CD4-positive, alpha-beta T cell treated with Interferon gamma for 1 hour (primary cell): ENCODE data around the gene THYN1.
"Not testable (repeated sequence)": the region's sequence is repeated elsewhere in the genome, so short reads cannot be mapped to it uniquely, and the experiment has no call there.

Experiments
- DNase-seq: peaks from one replicate; pipeline ENCODE4 v3.0.0-alpha.2; 2020

THYN1 gene

DNA sequence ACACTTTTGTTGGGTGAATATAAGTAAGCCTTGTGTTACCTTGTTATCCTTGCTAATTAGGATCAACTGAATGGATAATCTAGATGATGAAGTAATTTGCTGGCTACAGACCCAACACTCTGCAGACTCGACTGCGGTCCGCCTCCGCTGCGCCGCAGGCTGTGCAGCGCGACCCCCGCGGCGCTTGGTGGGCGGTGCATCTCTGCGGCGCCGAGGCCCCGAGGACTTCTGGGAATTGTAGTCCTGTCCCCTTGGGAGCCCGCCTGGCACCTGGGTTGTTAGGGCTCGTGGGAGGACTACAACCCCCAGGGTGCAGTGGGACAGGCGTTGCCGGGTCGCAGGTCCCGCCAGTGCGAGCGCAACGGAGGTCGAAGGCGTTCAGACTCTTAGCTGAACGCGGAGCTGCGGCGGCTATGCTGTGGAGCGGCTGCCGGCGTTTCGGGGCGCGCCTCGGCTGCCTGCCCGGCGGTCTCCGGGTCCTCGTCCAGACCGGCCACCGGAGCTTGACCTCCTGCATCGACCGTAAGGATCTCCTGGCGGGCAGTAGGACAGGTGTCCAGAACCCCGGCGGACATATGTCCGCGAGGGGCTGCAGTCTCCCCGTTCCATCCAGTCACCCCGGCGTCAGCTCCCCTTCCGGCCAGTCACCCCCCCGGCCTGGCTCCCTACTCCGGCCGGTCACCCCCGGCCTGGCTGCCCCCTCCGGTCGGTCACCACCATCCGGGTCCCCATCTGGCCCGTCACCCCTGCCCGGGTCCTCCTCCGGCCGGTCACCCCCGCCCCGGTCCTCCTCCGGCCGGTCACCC lies at the start of gene THYN1, which contains the start of gene ACAD8:
Gene THYN1 (minus strand): TSS at position 165 of the 806 bp plus-strand sequence. CDS start 470 bp downstream, outside the sequence.
Gene ACAD8 (plus strand): TSS at position 381 of the 806 bp plus-strand sequence. CDS start 33 bp downstream, at position 414.
- peak; percentile 96 for DNase-seq

DNA sequence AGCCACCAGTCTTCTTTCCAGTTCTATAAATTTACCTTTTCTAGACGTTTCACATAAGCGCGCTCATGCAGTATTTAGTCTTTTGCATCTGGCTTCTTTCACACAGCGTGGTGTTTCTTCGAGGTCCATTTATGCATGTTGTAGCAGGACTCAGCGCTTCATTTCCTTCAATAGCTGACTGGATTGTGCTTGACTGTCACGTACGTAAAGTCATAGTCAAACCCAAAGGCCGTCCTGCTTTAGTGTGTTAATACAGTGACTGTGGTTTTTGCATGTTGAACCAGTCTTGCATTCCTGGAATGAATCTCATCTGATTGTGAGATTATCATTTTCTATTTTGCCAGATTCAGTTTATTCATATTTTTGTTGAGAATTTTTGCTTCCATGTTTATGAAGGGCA lies 41.5 kb upstream of the THYN1 start:
- DNase-seq: no peak

DNA sequence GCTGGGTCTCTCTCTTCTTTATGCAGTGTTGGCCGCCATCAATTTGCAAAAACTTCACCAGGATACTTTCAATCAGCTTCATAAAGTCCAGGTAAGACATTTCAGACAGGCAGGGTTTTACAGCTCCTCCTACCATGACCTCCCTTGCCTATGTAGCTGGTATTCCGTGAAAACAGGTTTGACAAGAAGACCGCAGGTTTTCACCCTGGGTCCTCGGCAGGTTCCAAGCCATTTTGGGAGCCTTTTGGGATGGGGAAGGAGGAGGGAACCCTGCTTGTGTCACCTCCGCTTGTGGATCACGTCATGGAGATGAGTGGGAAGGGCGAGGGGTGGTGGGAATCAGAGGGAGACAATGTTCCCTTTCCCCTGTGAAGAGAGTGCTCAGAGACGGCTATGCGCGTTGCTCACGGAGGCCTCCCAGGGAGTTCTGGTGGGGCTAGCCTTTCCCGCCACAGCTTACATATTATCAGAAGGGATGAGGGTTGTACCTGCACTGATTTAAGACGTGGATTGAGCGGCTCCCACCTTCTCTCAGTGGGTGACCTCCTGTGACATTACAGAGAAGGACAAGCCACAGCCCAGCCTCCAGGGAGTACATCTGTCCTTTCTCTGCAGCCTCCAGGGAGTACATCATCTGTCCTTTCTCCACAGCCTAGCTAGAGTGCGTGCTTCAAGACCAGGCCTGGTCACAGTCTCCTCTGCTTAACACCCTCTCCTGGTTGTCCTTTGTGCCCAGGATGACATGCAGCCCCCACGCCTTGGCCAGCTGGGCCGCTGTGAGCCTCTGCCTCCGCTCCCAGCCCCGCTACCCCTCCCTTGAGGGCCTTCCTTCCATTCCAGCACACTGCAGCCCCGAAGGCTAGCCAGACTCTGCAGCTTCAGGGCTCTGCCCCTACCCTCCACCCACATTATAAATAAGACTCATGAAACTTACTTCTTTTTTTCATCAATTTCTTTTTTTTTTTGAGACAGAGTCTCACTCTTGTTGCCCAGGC lies 40.3 kb upstream of the THYN1 start:
- no peak for DNase-seq

DNA sequence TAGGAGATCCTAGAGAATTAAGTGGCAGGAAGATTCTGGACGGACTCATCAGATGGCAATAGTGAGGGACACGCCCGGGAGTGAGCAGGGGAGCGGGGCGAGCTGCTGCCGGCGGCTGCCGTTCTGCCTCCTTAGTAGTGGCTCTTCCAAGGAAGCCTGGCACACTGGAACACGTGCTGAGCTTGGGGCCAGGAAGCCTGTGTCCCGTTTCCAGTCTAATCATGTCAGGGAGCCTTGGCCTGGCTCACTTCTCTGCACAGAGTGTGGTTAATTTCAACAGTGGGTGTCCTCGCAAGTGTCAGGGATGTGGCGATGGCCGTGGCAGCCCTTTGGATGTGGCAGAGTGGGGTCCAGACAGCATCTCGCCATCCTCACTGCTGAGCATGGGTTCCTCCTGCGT lies 39.5 kb upstream of the THYN1 start:
- no peak for DNase-seq

DNA sequence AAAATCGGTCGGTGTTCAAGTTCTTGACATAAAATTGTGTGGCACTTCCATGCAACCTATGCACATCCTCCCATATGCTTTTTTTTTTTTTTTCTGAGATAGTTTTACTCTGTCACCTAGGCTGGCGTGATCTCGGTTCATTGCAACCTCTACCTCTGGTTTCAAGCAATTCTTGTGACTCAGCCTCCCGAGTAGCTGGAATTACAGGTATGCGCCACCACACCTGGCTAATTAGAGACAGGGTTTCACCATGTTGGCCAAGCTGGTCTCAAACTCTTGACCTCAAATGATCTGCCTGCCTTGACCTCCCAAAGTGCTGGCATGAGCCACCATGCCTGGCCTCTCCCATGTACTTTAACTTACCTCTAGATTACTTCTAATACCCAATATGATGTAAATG lies 38.0 kb upstream of the THYN1 start:
- DNase-seq: no peak

DNA sequence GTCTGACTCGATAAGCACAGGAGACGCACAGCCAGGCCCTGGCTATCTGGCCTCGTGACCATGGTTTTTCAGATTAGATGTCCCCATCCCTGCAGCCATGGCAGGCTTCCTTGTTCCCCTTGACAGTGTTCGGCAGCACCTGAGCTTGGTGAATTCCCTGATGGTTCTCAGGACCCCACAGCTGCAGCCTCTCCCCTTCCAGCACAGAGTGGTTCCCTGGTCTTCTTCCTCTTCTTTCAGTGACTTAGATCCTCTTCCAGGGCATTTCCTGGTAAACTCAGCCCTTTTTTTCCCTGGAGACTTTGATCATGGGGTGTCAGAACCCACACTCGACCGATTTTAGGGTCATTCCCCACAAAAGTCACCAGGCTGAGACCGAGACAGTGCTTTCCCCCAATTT lies 37.5 kb upstream of the THYN1 start:
- no peak for DNase-seq

DNA sequence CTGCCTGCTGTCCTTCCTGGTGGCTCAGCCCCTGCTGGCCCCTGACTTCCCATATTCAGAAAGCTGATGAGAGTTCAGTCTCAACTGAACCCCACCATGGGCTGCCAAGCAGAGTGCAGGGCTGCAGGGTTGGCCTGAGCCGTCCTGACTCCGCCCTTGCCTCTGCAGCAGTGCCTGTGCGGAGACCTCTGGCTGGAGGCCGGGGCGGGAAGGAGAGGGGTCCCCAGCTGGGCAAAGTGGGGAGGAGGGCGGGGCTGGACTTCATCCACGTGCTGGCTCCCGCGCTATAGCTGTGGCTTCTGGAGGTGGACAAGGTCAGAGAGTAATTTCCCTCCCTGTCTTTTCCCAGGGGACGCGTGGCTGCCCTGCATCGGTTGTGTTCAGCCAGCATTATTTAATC lies 36.6 kb upstream of the THYN1 start:
- DNase-seq: no peak

DNA sequence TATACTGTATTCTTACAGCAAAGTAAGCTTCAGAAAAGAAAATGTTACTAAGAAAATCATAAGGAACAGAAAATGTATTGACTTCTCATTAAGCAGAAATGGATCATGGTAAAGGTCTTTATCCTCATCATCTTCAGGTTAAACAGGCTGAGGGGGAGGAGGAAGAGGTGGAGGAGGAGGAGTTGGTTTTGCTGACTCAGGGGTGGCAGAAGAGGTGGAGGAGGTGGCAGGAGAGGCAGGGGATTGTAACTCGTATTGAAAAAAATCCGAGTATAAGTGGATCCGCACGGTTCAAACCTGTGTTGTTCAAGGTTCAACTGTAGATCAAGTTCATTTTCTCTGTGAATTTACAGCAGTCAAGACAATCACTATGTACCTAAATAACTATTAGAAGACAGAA lies 36.0 kb upstream of the THYN1 start:
- no peak for DNase-seq

DNA sequence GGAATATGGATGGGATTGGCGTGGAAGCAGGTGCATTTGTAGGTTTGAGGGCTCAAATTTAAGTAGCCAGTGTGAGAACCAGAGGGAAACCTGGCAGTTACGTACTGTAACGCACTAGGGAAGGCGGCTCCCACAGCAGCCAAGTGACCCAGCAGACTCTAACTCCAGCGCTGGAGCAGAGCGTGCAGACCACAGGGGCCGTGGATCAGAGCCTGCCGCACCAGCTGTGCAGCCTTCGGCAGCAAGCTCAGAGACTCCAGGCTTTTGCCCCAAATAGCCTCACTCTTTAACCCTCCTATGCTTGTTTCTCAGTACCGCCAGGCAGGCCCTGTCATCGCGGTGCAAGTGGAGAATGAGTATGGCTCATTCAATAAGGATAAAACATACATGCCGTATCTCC lies 35.3 kb upstream of the THYN1 start:
- no peak for DNase-seq

DNA sequence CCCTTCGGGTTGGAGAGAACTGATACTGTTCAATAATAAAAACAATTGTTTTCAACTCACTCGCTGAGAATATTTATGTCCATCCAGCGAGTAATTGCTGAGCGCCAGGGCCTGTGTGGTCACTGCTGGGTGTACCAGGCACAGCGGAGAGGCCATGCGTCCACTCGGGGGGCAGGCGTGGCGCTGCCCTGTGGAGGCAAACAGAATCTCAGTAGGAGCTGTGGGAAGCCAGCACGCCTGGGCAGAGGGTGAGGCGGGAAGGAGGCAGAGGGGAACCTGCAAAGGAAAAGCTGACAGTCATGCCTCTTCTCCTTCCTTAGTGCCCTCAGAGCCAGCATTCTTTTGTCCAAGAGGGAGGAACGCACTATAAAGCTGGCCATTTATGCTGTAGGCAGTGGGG lies 34.4 kb upstream of the THYN1 start:
- no peak for DNase-seq

DNA sequence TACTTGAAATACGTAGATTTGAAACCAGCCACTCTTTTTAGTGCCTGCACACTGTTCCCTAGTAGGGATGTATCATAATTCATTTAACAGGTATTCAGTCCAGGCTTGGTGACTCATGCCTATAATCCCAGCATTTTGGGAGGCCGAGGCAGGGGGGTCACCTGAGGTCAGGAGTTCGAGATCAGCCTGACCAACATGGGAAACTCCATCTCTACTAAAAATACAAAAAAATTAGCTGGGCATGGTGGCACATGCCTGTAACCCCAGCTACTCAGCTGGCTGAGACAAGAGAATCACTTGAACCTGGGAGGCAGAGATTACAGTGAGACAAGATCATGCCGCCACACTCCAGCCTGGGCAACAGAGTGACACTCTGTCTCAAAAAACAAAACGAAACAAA lies 31.2 kb upstream of the THYN1 start:
- DNase-seq: not testable (repeated sequence)

DNA sequence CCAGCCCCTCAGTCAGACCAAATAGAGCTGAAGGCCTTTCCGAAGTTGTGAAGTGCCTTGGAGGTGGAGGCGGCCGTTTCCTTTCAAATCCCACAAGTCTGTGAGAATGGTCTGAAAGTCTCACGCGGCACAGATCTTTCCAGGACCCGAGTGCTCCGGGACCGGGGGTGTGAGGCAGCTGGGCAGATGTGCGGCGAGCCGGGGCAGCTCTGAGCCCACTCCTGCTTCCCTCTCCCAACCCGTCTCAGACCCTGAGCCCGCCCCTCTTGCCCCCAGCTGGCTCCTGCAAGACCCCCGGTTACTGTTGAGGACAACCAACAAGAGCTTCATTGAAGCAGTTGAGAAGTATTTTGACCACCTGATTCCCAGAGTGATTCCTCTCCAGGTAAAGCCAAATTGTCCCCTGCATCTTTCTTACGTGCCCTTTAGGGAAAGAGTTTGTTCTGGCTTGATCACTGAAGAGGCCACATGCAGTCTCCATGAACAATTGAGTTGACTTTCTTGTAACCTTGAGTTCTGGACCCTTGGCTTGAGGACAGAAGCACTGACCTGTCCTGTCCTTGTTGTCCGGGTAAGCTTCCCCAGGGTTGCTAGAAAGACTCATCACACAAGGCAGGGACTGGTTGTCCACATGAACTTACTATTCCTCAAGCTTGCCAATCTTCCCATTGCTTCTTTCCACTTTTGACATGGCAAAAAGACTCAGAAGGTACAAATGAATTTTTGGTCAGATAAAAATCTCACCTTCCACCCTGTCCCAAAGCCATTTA lies 30.5 kb upstream of the THYN1 start:
- no peak for DNase-seq

DNA sequence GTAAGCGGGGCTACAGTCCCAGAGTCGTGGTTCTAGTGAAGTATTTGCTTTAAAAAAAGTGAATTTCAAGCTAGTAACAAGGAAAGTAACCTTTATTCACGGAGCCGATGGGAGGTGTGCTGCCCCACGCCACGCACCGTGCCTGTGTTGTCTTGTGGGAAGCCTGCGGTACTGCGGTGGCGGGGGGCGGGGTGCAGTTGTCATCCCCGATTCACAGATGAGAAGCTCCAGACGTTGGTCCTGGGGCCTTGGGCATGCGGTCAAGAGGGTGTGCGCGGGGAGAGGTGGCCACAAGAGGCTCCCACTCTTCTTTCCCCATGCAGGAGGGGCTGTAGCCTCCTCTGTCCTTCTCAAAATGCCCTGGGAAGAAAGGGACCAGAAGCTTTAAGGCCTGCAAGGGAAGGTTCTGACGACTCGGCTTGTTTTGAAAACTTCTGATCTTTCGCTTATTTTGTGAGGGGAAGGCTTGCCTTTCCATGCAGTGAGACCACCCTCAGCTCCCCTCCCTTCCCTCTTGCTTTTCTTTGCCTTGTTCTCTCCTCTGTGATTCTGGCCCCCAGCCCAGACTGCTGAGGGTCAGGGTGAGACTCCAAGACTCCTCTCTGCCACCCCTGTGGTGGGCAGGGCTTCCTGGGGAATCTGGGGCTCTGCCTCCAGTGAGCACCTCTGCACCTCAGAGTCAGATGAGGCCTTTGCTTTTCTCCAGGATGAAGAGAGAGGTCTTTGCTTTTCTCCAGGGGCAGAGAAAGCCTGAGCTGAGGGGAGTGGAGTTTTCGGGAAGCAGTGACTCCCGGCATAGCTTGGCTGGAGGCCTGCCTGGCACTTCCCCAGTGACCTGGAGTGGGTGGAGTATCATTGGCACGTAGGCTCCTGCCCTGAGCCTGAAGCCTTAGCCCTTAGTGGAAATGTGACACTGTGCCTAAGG lies 29.2 kb upstream of the THYN1 start:
- no peak for DNase-seq

DNA sequence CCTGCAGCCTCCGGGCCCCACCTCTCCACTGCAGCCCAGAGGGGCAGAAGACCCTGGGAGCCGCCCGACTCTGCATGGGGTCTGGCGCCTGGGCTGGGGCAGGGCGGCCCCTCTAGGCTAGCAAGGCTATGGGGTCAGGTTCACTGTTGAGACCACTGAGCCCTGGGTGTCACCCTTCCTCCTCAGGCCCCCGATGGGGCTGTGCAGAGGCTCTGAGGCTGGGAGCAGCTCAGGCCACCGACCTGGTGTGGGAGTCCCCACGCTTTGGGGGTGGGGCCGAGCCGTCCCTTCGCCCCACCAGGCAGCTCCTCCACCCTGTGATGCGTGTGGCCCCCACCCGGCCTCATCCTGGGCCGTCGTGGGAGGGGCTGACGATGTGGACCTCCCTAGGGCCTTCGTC lies 28.5 kb upstream of the THYN1 start:
- DNase-seq: not testable (repeated sequence)

DNA sequence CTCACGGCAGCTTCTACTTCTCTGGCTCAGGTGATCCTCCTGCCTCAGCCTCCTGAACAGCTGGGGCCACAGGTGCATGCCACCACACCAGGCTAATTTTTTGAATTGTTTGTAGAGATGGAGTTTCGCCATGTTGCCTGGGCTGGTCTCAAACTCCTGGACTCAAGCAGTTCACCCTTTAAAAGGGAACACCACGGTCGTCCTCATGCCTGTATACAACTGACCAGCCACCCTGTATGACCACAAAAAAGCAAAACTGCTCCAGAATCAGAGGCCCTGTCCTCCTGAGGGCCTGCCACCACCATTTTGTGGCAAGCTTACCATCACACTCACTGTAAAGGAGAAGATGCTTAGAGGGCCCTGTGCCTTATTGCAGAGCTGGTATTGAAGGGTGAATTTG lies 25.2 kb upstream of the THYN1 start:
- no peak for DNase-seq

DNA sequence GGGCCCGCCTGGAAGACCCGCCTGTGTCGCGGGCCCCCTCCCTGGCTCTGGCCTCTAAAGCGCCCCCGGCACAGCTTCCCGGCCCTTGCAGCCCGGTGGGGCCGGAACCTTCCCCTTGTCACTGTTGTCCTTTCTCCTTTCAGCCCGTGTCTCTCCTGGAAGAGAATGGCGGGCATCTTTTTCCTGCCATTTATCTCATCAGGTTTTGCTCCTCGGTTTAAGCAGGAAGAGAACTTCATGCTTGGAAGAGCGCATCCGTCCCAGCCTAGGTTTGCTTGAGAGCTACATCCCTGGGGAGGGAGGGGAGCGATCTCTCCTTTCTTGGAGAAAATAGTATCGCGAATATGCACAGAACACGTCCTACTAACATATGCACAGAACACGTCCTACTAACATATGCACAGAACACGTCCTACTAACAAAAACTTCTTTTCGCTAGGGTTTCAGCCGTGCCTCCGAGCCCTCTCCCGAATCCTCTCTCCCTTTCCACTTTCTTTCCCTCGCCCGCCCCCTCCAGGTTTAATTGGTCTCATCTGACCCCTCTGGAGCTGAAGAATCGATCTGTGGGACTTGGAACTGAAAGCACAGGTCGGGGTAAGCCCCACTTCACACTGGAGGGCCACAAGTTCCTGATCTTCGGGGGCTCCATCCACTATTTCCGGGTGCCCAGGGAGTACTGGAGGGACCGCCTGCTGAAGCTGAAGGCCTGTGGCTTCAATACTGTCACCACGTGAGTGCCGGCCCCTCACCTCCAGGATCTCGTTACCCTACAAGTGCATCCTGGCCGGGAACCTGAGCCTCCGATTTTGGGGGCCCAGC lies 24.2 kb upstream of the THYN1 start:
- DNase-seq: no peak

DNA sequence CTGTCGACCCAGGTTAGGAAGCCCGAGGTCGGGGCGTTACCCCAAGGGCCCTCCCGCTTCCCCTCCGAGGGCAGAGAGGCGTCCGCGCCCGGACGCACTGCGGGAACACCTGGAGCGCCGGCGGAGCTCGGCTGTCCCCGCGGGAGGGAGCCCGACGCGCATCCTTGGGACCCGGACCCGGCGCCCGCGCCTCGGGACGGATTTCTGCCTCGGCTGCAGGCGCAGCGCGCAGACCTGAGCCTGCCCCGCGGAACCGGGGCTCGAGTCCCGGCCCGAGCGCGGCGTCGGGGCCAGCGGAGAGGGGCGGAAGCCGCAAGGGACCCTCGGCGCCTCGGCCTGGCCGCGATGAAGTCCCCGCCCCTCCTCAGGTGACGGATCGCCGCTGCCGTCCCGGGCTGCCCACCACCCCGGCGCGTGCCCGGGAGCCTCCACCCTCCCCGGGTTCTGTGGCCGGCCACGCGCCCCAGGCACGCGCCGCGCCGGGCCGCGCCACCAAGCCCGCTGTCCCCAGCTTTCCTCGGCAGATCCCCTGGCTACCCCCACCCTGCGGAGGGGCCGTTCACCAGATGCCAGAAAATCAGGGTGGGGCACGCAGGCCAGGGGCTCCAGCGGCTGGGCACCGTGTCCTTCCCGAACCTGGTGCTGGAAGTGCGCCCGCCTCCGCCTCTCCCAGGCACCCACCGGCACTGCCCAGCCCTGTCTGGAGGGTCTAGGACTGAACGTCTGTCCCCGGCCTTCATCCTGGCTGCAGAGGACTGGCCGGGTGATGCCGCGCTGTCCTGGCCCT lies 23.4 kb upstream of the THYN1 start:
- no peak for DNase-seq

DNA sequence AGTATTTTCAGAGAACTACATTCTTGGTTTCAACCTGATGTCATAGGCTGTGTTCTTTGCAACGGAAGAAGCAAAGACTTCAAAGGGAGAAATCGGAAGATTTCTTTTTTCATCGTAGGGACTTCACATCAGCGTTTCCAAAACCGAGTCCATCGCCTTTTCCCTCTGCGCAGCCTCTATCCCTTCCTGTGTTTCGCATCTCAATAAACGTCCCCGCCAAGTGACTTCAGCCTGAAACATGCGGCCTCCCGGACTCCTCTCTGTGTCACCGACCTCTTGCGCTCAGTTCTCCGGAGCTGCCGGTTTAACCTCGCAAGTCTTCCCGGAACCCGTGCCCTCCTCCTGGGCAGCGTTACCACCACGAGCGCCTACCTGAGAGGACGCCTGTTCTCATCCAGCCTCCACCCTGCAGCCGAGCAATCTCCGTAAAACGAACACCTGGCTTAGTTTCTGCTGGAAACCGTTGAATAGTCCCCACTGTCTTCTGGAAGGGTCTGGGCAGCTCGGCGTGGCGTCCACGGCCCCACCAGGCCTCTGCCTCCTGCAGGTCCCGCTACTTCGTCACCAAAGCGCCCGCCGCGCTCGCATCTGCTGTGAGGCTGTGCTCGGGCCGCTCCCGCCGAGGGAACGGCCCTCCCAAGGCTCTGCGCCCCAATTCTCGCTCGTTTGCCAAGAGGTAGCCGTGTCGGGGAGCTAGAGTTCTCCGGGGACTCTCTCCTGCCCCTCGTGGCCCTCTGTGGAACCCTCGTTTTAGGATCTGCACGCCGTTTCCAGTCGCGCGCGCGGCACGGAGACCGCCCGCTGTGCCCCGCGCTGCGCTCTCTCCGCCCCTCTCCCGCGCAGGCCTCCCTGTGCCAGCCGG lies 22.6 kb upstream of the THYN1 start, which contains the start of gene GLB1L3:
Gene GLB1L3 (plus strand): TSS at position 846 of the 862 bp plus-strand sequence. CDS start 362 bp downstream, outside the sequence.
- DNase-seq: peak; percentile 69

DNA sequence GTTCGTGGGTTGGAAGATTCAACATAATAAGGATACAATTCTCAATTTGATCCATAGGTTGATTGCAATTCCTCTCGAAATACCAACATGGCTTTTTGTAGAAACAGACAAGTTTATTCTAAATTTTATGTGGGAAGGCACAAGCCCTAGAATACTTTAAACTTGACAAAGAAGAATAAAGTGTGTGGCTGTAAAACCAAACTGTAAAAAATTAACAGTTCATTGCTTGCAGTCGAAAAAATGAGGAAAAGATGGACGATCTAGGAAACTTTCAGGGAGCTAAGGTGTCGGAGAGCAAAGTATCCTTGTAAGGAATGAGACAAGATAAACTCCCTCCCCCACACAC lies 22.0 kb upstream of the THYN1 start:
- DNase-seq: no peak
